HG03457 (cell line): Measurements from ENCODE around the gene VPS72.
"Not testable (repeated sequence)": the region's sequence is repeated elsewhere in the genome, so short reads cannot be mapped to it uniquely, and the experiment has no call there.

Experiments
- ATAC-seq: cut with Tn5 transposase; IDR thresholded peaks from one replicate; pipeline ENCODE4 v1.9.1; 2021; ENCODE audit warnings: moderate number of reproducible peaks; ENCODE audit not compliant: unreplicated experiment

Gene VPS72, protein sequence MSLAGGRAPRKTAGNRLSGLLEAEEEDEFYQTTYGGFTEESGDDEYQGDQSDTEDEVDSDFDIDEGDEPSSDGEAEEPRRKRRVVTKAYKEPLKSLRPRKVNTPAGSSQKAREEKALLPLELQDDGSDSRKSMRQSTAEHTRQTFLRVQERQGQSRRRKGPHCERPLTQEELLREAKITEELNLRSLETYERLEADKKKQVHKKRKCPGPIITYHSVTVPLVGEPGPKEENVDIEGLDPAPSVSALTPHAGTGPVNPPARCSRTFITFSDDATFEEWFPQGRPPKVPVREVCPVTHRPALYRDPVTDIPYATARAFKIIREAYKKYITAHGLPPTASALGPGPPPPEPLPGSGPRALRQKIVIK

DNA sequence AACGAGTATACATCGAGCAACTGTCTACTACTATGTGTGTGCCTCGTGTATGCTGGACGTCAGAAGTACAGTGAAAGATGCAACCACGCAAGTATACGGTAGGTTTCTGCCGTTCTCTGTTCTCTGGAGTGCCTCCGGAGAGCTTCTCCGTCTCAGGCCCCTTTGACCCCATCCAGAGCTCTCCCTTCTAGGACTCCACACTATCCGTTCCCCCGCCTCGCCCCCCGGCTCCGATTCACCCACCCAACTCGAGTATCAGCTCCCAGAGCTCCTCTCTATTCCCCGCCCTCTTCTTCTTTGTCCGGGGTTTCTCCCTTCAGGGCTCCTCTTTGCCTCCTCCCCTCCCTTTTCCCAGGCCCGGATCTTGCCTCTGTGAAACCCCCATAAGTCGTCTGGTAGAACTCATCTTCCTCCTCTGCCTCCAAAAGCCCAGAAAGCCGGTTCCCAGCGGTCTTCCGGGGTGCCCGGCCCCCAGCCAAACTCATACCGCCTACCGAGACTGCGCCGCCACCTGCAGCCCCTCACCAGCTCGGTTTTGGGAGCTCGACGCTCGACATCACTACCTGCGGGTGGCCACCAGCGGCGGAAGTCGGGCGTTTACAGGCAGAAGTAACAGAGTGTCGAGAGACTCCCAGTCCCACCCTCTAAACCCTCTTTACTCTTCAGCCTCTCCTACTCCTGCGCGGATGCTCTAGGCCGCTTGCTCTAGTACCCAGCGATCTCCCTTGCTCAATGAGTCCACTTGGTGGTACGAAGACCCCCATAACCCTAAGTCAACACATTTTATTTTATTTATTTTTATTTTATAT lies at the start of gene VPS72:
VPS72 (minus strand) TSS at position 561 of the 809 bp plus-strand sequence; CDS start at position 485, 76 bp downstream.
- peak; percentile 79 for ATAC-seq

DNA sequence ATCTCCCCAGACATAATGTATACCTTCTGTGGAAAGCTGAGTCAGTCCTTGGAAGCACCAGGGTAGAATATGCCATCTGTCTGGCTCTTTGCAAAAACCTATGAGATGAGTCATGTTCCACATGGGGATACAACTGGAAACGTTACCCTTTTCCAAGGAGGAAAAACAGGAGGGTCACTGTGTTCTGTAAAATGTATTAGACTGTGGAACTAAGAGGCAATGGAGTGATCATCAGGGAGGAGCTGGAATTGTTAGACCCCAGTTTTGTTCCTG lies 48.4 kb upstream of the VPS72 start:
- no peak for ATAC-seq

DNA sequence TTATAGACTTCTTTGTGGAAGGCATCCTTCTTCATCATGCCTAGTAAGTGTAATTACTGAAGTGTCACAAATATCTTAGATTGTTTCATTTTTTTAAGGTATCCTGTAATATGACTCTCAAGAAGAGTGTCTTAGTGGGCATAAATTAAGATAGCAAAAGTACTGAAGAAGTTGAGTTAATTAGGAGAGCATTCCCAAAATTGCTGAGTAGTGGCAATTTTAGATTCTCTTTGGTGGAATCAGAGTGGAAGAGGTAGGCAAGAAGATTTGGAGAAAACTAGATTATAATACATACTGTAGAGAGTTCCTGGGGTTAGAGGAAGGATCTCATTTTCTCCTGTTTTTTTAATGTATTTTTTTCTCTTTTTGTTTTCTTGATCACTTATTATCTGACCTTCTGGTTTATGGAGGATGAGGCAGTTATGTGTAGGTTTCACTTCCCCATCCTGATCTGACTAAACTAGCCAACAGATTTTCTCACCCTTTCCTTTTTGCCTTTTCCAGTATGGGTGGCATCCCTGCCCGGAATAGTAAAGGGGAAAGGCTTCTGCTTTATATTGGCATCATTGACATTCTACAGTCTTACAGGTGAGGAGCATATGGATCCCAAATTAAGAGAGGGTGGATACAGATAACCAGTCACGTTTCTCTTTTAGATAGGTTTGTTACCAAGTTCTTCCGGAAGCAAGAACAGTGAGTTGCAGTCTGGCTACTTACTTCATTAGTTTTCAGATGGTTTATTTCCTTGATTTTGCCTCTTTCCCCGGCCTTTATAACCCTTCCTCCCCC lies 47.9 kb upstream of the VPS72 start:
- ATAC-seq = no peak

DNA sequence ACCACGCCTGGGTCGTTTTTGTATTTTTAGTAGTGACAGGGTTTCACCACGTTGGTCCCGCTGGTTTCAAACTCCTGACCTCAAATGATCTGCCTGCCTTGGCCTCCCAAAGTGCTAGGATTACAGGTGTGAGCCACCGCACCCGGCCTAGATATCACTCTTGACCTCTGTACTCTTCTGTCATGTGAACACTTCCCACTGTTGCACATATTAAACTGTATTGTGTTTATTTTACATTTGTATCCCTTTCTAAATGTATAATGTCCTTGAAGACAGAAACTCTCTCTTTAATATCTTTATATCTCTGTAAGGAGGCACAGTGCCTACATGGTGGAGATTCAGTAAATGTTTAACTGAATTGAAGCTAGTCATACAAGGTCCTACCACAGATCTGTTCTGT lies 45.2 kb upstream of the VPS72 start:
- ATAC-seq = no peak

DNA sequence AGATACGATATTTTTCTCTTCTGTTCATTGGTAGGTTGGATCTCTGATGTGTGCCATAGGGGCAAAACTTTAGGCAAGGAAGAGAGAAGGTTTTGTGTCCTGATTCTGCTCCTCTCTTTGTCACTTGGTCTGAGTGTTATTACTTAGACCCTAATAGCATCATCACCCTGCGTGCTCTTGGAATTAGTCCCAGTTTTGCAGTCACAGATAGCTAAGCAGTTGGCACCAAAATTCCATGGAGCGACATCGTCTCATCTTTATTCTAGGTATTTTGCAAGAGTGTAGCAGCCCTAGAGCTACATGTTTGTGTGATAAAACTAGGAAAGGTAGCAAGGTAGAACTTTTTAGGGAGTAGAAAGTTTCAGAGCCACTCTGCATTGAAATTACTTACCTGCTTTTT lies 32.1 kb upstream of the VPS72 start:
- no peak for ATAC-seq

DNA sequence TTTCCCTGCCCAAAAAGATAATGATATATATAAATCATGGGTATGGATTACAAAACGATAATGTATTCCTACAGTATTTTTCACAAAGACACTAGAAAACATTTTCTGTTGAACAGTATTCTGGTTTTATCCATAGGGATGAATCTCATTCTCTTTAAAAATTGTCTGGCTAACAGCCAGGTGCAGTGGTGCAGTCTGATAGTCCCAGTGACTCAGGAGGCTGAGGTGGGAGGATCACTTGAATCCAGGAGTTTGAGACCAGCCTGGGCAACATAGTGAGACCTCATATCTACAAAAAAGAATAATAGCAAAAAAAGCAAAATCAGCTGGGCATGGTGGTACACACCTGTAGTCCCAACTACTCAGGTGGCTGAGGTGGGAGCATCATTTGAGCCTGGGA lies 31.6 kb upstream of the VPS72 start:
- no peak for ATAC-seq

DNA sequence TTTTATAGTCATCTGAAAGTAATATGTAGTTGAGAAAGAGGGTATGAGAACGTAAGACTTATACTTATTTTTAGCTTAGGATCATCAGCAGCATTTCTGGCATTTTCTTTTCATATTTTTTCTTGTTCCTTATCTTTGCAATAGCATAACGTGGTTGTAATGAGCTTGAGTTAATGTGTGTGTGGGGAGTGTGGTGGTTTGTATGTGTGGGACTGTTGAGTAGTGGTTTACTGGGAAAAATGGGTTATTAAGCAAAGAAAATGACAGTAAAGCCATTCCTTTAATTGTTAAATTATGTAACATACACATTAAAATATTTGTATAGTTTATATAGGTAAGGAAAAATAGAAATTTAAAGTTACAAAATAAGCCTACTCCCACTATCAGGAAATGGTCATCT lies 23.6 kb upstream of the VPS72 start:
- no peak for ATAC-seq

DNA sequence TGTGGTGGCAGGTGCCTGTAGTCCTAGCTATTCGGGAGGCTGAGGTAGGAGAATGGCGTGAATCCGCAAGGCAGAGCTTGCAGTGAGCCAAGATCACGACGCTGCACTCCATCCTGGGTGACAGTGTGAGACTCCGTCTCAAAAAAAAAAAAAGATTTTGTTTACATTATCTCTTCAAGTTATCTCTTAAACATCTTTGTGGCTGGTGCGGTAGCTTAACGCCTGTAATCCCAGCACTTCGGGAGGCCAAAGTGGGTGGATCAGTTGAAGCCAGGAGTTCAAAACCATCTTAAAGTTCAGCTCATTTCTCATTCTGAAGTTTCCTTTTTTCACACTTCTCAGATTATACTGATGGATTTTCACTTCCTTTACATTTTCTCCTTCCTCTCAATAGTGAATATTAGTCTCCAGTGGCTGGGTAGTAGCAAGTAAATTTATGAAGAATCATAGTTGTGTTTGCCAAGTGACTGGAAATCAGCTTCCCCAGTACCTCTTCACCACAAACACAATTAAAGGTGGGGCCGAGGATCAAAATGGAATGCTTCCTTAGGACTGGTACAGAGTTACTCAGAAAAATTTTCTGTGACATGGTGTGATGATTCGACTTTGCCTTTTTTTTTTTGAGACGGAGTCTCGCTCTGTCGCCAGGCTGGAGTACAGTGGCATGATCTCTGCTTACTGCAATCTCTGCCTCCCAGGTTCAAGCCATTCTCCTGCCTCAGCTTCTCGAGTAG lies 22.1 kb upstream of the VPS72 start:
- ATAC-seq = no peak

DNA sequence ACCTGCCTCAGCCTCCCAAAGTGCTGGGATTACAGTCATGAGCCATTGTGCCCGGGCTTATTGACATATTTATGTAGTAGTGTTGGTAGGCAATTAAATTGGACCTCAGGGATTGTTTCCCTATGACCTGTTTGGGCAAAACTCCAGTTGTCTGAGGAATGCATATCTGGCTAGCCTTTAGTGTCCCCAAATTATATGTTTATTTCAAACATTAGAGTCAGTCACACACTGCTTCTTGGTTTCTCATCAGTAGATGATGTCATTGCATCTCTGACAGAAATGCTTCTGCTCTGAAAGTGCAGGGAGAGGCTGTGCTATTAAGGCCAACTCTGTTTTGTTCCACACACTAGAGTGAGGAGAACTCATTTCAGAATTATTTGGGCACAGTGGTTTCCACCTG lies 20.8 kb upstream of the VPS72 start:
- no peak for ATAC-seq

DNA sequence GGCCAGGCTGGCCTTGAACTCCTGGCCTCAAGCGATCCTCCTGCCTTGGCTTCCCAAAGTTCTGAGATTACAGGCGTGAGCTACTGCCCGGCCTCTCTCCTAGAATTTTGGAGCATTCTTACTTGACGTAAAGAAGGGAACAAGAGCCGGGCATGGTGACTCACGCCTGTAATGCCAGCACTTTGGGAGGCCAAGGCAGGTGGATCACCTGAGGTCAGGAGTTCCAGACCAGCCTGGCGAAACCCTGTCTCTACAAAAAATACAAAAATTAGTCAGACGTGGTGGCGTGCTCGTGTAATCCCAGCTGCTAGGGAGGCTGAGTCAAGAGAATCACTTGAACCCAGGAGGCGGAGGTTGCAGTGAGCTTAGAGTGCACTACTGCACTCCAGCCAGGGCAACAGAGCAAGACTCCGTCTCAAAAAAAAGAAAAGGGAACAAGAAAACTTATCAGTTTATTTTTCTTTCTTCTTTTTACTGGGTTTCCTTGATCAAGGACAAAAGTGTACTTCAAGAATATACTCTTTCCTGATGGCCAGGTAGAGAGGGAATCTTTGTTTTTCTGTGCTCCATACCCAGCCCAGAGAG lies 15.5 kb upstream of the VPS72 start:
- ATAC-seq = not testable (repeated sequence)

DNA sequence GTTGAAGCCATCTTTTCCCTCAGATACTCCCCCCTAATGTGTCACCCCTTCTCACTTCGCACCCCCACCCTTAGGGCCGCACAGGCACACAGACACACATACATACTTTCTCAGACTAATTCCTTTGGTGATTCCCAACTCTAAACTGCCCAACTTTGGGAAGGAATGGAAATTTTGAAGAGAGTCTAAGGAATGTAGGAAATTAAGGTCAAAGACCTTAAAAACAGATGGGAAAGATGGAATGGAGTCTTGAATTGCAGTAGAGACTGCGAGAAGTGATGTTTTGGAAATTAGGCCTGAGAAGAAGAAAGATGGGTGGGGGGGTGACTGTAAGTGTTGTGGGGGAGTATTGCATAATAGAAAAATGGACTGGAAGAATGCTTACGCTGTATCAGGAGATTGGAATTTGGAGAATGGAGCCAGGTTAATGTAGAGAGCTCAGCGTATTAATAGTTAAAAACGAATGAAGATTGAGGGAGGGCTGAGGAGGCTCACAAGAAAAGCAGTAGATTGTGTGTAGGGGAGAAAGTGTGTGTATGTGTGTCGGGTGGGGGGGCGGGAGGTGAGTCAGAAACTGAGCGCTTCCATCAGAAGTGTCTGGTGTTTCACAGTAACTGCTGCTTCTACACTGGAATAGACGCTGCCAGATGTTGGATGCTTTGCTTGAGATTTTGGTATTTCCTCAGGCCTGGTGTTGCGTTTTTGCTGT lies 10.0 kb upstream of the VPS72 start:
- no peak for ATAC-seq

DNA sequence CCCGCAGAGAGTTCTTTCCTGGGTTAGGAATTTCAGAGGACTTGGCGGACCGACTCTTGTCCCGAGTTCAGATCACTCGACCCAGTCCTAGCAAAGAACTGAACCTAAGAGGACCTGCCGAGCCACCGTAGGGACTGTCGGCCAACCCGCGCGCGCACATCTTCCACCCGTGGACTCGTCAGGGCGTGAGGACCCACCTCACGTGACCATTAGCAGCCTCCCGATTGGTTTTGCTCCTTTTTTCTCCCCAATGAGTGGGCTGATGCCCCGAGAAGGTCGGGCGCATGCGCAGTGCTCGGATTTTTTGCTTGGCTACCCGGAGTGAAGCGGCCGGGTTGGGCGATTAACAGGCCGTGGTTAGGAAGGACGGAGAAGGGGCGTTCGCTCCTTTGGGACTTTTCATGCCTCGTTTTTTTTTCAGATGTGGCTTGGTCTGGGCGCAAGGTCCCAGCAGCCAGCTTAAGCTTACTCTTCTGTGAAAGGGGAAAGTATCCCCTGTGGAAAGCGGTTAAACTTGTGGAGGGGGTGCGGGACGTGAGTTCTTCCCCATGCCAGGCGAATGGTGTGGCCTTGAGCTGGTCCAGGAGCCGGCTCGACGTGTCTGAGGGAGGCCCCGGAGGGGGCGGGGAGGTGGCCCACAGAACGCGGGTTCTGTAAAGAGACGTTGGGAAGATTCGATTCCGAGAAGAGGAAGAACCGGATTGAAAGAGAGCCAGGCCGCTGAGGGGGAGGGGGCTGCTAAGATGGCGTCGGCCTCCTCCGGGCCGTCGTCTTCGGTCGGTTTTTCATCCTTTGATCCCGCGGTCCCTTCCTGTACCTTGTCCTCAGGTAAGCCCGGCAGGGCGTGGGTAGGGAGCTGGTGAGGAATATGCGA lies 8.5 kb upstream of the VPS72 start, which contains the start of gene PIP5K1A:
PIP5K1A (plus strand) TSS at position 299 of the 874 bp plus-strand sequence; CDS start at position 744, 445 bp downstream.
- peak; percentile 68 for ATAC-seq

DNA sequence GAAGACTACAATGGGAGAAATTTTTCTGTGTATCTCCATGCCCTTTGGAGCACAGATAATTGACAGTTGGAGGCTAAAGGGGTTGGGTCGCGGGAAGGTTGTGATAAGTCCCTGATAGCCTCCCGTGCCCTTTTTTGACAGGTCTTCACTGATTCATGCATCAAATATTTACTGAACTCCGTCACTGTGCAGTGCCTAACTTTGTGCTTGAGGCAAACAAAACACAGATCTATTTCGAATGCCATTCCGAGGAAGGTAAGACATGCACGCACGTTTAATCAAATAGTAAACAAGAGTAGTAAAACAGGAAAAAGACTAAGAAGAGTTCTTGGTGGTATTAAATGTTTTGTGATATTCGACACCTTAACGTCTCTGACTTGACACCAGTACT lies 7.9 kb upstream of the VPS72 start:
- ATAC-seq = no peak

DNA sequence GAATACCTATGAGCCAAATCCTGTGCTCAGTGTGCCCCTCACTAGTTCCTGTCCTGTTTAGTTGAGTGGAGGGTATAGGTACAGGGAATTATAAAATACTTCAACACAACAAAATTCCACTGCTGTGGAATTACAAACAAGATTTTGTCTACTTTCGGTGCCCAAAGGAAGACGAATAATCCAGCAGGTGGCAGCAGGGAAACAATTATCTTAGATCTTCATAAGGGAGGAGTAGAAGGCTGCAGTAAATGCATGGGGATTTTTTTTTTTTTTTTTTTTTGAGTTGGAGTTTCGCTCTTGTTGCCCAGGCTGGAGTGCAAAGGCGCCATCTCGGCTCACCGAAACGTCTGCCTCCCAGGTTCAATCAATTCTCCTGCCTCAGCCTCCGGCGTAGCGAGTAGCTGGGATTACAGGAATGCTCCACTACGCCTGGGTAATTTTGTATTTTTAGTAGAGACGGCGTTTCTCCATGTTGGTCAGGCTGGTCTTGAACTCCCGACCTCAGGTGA lies 6.3 kb upstream of the VPS72 start:
- no peak for ATAC-seq

DNA sequence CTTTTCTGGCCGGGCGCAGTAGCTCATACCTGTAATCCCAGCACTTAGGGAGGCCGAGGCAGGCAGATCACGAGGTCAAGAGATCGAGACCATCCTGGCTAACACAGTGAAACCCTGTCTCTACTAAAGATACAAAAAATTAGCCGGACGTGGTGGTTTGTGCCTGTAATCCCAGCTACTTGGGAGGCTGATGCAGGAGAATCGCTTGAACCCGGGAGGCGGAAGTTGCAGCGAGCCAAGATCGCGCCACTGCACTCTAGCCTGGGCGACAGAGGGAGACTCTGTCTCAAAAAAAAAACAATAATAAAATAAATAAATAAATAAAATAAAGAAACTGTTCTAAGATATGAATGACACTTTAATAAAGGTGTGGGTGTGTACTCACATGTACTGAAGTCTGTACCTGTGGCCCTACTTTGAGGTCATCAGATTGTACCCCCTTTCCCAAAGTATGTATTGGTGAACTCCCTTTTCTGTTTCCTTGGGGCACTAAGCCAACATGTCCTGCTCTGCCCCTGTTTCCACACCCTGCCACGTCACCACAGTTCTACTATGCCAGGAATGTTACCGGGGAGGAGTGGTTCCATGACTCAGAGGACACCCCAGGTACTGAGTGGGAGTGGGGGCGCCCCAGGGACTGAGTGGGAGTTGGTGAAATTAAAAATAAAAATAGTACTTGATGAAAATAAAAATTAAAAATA lies 5.0 kb upstream of the VPS72 start:
- not testable (repeated sequence) for ATAC-seq

DNA sequence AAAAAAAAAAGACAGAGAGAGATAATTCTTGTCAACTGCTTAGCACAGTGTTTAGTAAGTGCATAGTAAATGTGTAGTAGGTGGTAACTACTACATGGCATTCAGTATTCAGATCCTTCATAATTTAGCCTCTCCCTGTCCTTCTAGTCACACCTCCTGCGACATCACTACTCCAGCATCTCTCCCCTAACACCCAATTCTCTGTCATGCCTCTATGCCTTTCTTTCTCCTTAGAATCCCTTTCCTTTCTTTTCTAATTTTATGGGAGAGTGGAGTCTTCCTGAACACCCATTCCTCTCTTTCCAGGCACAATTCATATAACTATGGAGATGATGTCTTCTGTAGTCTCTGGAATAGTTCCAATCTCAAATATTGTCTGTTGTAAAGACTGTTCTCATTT lies 3.9 kb upstream of the VPS72 start:
- ATAC-seq = no peak

DNA sequence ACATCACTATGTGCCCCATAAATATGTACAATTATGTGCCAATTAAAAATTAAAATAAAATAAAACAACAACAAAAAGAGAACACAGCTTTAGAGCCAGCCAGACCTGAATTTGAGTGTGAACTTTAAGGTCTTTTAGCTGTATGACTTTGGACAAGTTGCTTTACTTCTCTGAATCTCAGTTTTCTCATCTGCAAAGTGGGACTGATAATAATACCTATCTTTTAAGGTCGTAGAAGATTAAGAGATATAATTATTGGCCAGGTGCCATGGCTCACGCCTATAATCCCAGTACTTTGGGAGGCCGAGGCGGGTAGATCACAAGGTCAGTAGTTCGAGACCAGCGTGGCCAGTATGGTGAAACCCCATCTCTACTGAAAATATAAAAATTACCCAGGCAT lies 3.3 kb upstream of the VPS72 start:
- no peak for ATAC-seq

DNA sequence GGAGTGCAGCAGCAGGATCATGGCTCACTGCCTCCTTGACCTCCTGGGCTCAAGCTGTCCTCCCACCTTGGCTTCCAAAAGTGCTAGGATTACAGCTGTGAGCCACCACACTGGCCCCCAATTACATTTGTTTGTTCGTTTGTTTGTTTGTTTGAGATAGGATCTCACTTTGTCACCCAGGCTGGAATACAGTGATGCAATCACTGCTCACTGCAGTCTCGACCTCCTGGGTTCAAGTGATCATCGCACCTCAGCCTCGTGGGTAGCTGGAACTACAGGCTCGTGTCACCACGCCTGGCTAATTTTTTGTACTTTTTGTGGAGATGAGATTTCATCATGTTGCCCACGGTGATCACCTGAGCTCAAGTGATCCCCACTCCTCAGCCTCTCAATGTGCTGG lies 2.0 kb upstream of the VPS72 start:
- ATAC-seq = no peak
